GM10847 (cell line): ENCODE measurements around the gene RUNX3.

ENCODE experiments used
- POLR2A ChIP-seq: IDR thresholded peaks from 2 replicates; pipeline ENCODE4 v1.6.1; 2011; ENCODE audit not compliant: insufficient read length; ENCODE audit errors: extremely low read depth

RUNX3 gene

DNA sequence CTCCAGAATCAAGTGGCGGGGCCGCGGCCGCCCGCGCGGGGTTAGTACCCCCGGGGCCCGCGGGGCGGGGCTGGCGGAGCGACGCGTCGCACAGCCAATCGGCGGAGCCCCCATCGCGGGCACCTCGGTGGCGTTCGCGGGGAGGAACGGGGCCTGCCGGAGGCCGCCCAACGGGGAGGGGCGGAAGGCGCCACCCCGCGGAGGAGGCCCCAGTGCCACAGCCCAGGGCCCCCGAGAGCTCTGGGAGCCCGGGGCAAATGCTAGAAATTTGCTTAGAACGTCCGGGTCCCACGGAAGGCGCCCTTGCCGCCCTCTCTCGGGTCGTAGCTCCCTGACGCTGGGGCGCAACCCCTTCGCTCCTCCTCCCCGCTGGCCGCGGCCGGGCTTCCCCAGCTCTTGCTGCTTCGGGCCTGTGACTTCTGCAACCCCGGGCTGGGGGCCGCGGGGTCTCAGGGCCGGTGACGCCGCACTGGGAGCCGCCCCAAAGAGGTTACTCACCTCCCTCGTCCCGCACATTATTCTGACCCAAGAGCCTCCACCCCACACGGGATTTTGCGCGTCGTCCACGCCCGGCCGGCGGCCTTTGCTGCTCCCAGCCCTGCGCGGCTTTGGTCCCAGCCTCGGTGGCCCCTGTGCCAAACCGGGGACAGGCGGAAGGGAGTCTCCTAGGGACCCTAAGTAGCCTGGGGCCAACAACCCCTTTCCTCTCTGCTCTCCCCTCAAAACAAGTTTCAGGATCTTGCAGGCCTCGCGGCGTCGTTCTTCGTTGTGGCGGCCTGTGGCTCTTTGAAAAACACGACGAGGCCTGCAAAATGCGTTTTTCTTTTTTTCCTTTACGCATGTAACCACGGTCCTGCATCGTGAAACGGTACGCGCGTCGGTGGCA, at the start of gene RUNX3:
TSS of gene RUNX3 (minus strand) at position 17 of the 886 bp plus-strand sequence. CDS start 408 bp downstream, outside the sequence.
- TF ChIP-seq POLR2A: peak; percentile 88

DNA sequence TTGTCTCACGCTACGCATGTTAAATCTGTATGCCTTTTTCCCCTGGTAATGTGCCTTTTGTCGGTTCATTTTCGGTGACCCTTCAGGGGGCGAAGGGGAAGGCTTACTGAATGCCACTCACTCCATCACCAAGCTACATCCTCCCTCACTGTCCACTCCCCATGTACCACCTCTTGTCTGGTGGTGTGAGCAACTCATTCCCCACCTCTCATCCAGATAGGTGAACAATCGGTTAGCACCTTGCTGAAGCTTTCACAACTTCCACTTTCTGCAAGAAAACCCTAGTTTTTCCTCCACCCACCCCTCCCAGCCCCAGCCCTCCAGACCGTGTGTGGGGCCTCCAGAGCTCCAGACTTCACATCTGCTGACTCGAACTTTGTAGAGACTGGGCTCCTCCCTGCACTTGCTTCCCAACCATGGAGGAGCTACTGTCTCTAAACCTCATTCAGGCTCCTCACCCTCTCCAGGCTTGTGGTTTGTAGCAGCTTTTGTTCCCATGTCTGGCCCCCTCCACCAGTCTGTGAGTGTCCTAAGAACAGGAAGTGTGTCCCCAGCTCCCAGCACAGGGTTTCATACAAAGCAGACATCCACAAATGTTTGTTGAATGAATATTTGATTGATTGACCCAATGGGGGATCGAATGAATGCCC, 48.4 kb upstream of the RUNX3 start:
- TF ChIP-seq POLR2A: no peak

DNA sequence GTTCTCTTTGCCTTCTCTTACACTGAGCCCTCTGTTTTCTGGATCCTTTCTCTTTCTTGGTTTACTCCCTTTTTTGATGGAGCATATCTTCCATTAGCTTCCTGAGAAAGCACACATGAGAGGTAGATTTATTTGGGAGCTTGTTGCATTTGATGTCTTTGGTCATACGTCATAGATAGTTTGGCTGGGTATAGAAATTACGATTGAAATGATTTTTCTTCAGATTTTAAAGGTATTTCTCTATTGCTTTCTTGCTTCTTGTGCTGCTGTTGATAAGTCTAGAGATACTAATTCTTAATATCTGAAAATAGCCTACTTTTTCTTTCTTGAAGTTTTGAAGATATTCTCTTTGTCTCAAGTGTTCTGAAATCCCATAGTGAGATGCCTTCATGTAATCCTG, 45.3 kb upstream of the RUNX3 start:
- TF ChIP-seq POLR2A: no peak

DNA sequence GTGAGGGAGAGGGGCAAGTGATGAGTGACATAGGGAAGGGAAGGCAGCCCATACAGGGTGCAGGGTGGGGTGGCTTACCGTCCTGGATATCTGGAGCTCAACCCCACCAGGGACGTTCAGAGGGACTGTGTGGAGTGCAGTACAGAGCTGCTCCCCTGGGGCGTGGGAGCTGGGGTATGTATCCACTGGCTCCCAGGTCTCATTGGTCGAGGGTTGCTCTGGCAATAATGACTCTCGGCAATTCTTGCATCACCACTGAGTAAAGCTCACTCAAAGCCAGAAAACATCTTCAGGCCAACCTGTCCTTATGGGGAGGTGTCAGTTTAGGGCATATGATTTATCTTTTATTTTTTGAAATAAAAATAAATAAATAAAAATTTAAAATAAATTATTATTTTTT, 43.2 kb upstream of the RUNX3 start:
- TF ChIP-seq POLR2A: no peak

DNA sequence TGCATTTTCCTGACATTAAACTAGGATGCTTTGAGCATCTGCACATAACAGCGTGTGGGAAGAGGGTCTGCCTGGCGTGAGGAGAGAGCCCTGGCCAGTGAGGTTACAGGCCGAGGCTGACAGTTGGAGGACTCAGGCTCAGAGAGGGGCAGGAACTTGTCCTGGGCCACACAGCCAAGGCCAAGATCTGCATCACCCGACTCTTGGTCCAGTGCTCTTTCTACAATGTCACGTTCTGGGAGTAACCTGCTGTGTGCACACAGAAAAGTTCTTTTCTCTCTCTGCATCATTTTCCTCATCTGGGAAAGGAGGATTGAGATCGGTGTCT, 42.8 kb upstream of the RUNX3 start:
- no peak for TF ChIP-seq POLR2A

DNA sequence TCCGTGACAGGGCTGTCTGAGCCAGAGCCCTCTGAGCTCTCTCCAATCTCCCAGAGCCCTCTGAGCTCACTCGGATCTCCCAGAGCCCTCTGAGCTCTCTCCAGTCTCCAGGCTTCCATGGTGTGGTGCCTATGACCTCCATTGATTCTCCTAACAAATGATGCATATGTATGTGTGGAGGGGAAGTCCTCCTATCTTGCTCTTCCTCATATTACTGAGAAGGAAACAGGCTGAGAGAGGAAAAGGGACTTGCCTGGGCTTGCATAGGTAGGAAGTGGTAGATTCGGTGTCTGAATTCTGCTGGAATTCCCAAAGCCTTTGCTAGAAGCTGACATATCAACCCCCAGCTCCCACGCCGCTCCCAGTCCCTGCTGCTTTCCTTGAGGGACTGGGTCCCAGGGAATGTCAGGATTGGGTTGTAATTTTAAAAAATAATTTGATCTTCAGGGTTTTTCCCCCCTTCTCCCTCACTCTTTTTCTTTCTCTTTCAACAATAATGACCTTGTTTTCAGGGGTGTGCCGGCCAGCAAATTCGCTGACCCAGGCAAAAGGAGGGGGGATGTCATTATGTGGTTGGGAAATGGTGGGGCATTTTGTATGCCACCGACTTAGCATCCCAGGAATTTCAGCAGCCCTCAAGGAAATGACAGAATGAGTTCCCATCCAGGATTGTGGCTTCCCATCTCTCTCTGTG, 42.3 kb upstream of the RUNX3 start:
- no peak for TF ChIP-seq POLR2A

DNA sequence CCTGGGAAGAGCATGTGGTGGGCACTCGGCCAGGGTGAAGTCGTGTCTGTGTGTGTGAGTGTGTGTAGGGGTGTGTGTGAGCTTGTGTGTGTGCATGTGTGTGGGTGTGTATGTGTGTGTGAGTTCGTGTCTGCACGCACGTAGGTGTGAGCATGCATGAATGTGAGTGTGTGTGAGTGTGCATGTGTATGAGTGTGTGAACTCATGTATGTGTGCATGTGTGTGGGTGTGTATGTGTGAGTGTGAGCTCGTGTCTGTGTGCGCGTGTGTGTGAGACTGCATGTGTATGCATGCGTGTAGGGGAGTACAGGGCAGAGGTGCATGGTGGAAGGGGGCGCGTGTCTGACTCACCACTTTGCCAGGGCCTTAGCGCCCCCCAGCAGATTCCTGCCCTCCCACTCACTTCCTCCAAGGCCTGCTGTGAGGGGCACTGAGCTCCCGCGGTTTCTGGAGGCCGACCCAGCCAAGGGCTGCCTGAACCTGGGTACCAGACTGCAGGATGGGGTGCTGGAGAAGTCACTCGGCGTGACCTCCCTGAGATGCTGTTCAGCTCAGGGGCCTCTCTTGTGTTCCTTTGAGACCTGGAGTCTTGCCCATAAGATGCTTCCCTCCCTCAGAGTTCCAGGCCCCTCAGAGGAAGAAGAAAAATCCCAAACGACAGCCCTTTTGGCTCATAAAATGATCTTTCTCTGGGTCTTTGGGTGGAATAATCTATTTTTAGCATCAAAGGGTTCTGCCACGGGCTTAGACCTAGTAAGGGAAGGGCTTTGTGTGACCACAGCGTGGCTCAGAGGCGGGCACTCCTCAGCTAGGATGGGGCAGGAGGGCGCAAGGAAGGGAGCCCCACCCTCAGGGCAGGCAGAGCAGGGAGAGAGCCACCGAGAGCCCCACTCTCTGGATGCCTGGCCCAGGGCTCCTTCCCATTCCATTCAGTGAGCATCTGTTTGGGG, 41.1 kb upstream of the RUNX3 start:
- no peak for TF ChIP-seq POLR2A

DNA sequence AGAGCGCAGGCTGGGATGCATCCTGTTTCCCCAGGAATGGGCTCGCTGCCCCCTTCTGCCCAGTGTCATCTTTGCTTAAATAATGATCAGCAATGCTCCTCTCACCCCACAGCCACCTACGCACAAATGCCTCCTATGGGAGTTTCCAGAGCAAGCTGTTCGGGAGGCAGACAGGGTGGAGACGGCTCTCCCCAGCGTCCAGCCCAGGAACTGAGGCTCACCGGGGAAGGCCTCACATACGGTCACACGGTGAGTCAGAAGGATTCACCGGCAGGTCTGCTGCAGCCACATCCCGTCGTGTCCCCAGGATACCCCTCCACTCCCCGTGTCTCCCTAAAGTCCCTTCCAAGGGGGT, 40.3 kb upstream of the RUNX3 start:
- no peak for TF ChIP-seq POLR2A

DNA sequence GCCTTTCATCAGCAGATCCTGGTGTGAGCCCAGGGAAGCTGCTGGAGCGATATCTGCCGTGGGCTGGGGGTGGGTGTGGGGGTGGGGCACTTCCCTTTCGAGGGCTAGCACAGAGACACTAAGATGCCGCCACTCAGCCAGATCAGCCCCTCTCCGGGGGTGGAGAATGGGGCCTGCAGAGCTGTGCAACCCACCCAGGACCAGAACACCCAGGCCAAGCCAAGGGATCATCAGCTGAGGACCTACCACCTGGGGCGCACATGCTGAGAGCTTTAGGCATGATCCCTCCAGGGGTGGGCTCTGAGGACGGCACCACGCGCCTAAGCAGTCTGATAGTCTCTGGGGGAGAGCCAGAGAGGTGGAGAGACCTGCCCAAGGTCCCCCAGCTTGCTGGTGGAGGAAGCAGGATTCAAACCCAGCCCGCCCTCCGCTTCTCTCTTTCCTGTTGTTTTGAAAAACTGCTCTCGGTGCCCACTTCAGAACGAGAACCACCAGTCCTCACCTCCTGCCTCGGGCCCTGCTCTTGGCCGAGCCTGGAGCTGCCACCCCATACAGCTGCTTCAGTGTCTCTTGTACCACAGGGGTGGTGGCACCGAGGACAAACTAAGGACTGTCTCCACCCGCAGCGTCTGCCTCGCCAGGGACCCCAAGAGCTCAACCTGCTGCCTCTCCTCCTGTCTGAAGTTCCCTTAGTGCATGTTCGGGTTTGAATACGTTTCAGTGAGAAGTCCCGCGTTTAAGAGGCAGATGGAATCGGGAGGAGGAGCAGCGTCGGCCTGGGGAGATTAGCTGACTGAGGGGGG, 39.7 kb upstream of the RUNX3 start:
- TF ChIP-seq POLR2A: no peak

DNA sequence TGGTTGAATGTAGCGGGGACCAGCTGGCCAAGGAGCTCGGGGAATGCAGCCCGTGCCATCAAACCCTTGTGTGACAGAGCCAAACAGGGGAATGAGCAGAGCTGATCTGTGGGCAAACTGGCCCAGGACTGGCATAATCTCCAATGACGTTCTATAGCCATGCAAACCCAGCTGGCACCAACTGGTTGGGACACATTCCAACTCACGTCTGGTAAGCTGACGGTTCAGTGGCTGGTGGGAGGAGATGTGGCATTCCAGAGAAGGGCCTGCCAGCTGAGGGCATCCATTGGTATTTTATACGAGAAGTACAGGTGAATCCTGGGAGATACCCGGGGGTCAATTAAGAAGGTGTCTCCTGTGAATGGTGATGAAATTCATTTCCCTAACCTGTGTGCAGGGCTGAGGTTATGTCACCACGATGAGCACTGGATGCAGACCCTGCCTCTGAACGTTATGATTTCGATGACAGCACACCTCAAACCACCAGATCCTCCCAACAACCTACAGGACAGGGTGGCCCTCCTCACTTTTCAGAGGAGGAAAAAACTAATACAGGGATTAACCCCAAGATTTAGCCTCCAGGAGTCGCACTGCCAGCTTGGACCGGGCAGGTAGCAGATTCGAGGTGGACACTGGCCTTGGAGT, 39.0 kb upstream of the RUNX3 start:
- TF ChIP-seq POLR2A: no peak

DNA sequence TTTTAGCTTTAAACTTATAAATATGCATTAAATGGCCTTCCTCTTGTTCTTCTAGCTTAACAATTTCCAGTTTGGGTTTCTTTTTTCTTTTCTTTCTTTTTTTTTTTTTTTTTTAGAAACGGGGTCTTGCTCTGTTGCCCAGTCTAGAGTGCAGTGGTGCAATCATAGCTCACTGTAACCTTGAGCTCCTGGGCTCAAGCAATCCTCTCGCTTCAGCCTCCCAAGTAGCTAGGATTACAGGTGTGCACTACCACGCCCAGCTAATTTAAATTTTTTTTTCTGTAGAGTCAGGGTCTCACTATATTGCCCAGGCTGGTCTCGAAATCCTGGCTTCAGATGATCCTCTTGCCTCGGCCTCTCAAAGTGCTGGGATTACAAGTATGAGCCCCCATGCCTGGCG, 37.9 kb upstream of the RUNX3 start:
- no peak for TF ChIP-seq POLR2A

DNA sequence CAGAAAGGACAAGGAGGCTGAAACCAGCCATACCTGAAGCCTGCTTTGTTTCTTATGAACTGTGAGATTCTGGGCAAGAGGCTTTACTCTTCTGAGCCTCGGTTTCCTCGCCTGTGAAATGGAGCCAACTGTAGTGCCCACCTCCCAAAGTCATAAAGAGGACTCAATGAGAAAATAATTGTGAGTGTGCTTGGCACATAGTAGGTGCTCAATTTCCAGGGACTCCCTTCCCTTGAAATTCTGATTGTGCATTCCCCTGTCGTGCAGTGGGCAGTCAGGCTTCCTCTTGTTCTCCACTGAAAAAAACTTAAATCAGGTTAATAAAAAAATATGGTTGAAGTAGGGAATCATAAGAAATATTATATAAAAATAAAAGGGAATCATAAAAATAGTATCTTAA, 37.5 kb upstream of the RUNX3 start:
- TF ChIP-seq POLR2A: no peak

DNA sequence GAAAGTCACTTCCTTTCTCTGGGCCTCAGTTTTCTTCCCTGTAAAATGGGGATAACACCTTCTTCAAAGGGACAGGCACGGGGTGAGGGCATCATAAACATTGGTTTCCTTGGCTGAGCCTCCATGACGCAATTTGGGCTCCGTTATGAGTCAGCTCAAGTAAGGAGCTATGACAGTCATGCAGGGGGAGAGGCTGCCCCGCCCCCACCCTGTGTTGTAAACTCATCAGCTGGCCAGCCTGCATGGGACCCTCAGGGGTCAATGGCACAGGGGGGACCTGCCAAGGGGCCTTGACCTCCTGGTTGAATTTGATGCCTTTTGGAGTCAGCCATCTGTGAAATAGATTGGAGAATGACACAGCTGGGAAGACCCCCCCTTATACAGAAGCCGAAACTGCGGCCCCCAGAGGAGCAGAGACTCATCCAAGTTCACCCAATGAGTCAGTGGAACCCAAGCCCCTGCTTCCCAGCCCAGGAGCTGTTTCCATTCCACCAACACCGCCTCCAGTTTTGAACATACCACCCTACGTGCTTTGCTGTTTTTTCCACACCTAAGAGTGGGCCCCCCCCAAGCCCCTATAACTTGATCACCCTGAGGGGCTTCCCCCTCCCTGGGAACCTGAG, 36.8 kb upstream of the RUNX3 start:
- TF ChIP-seq POLR2A: no peak

DNA sequence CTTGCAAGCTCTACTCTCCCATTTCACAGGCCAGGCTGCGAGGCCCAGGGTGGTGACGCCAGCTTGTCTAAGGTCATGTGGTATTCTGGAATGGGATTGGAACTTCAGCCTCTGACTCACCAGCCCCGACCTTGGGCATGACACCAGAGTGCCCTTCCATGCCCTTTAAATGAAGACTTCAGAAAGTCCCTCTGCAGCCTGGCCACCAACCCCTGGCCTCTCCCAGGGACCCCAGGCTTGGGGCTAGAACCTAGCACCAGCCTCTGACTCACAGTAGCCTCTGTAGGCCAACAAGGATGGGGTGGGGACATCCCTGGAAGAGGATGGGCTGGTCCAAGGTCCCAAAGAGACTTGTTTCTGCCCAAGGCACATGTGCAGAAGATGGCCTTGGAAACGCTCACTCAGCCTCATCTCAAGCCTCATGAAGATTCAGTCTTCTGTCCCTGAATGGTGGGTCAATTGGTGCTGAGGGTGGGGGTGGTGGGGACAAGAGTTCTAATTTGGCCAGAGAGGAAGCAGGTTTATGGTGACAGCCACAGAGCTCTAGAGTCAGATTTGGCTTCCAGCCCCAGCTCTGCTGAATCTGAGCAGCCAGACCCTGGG, 36.1 kb upstream of the RUNX3 start:
- TF ChIP-seq POLR2A: no peak

DNA sequence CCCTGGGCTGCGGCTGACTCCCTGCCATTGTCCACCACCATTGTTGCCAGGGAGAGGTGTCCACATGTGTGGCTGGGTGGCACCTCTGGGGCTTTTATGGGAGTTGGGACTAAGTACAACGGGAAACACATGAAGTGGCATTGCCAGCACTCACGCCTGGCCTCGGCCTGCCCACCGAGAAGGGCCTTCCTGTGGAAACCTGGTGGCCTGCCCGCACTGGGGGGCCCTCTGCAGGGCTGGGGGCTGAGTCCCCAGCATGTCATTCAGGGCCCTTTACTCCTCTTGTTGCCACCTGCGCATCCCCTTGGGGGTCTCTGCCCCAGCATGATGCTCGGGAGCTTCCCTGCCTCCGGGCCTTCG, 35.5 kb upstream of the RUNX3 start:
- no peak for TF ChIP-seq POLR2A
